ENCODE measurements around the gene ZBTB20. TPM values are rescaled to one million over a fixed set of nuclear protein-coding genes. Genes with fewer than 3 reads are reported as not detected.
A peak's percentile ranks its signal among the peaks of the same experiment; 100 is the strongest.

Gene ZBTB20
- total and polyA plus RNA-seq, 8 donors = 0.15 to 149 (median 38.5) TPM

DNA sequence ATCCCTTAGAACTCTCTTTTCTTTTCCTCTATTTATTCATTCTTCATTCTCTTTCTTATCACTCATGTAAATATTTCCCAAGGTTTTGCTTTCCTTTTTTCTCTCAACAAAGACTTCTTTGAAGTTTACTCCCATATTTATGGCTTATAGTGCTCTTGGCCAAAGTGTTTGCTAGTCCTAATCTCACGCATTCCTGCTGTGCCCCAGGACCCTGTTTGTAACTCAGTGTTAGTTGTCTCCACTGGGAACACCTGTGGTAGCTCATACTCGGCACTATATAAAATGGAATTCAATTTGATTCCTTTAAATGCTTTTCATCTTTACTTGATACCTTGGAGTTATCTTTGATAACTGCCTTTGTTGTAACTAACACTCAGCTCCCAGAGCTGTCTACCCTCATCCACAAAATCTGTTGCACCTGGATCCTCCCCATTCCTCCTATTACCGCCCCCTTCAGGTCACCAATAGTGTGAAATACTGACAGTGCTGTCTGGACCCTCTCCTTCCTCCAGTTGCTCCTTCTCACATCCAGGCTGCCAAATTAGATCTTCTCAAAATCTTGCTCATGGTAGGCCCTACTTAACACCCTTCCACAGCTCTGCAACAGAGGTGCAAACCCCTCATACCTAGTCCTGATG, 776.4 kb downstream of the ZBTB20 start:
- H3K4me1 ChIP-seq = peaks cover 0 to 16% (median 8%) of the 10 kb centered on the region in 4 donors
- intact Hi-C loops (cut with DNase I; ENCODE audit: low total_unique reads) = no loop called here
- no peak overlapping the region for H3K27ac ChIP-seq
- TF ChIP-seq POLR2A (IDR thresholded peaks at IDR 0.05) (no peak), POLR2AphosphoS5 (IDR thresholded peaks at IDR 0.05) (no peak), EP300 (IDR thresholded peaks at IDR 0.05) (no peak)
- TF ChIP-seq, protein P1, sequence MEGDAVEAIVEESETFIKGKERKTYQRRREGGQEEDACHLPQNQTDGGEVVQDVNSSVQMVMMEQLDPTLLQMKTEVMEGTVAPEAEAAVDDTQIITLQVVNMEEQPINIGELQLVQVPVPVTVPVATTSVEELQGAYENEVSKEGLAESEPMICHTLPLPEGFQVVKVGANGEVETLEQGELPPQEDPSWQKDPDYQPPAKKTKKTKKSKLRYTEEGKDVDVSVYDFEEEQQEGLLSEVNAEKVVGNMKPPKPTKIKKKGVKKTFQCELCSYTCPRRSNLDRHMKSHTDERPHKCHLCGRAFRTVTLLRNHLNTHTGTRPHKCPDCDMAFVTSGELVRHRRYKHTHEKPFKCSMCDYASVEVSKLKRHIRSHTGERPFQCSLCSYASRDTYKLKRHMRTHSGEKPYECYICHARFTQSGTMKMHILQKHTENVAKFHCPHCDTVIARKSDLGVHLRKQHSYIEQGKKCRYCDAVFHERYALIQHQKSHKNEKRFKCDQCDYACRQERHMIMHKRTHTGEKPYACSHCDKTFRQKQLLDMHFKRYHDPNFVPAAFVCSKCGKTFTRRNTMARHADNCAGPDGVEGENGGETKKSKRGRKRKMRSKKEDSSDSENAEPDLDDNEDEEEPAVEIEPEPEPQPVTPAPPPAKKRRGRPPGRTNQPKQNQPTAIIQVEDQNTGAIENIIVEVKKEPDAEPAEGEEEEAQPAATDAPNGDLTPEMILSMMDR (IDR thresholded peaks at IDR 0.05) = no peak
- no peak for DNase-seq
- no peaks in the 10 kb centered on the region for H3K9me3 ChIP-seq
- no peaks in the 10 kb centered on the region for H3K36me3 ChIP-seq
- H3K4me3 ChIP-seq = no peak overlapping the region
- H3K27me3 ChIP-seq = no peaks in the 10 kb centered on the region
- 26 to 59% (median 45%) methylated on average over 3 of the region's 3 CpGs for WGBS, 5 donors

DNA sequence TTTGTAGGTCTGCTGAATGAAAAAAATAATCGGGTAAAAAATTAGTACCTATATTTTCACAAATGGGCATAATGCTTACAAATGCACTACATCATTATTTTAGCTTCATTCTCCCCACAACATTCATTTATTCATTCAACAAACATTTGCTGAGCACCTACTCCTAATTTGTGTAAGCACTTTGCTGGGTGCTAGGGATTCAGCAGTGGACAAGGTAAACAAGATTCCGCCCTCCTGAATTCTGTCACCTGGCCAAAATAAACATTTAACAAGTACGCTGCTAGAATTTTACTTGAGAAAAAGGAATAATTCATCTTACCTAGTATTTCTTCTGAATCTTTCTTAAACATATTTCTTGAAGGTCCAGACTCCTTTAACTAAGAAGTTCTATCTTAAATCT, 781.2 kb downstream of the ZBTB20 start:
- Histone ChIP-seq H3K4me1 (peaks cover 0 to 25% (median 14%) of the 10 kb centered on the region in 4 donors), H3K36me3 (no peaks in the 10 kb centered on the region), H3K27me3 (no peaks in the 10 kb centered on the region), H3K27ac (no peak overlapping the region), H3K9me3 (no peaks in the 10 kb centered on the region), H3K4me3 (no peak overlapping the region)
- 47 to 66% (median 53%) methylated on average over 3 of the region's 3 CpGs for WGBS, 5 donors
- intact Hi-C loops (cut with DNase I; ENCODE audit: low total_unique reads) = no loop called here
- peak in 1 of 2 donors; percentile 36 for DNase-seq
- TF ChIP-seq POLR2A (IDR thresholded peaks at IDR 0.05) (no peak), EP300 (IDR thresholded peaks at IDR 0.05) (no peak), POLR2AphosphoS5 (IDR thresholded peaks at IDR 0.05) (no peak)
- TF ChIP-seq, protein P1 (IDR thresholded peaks at IDR 0.05) = no peak

DNA sequence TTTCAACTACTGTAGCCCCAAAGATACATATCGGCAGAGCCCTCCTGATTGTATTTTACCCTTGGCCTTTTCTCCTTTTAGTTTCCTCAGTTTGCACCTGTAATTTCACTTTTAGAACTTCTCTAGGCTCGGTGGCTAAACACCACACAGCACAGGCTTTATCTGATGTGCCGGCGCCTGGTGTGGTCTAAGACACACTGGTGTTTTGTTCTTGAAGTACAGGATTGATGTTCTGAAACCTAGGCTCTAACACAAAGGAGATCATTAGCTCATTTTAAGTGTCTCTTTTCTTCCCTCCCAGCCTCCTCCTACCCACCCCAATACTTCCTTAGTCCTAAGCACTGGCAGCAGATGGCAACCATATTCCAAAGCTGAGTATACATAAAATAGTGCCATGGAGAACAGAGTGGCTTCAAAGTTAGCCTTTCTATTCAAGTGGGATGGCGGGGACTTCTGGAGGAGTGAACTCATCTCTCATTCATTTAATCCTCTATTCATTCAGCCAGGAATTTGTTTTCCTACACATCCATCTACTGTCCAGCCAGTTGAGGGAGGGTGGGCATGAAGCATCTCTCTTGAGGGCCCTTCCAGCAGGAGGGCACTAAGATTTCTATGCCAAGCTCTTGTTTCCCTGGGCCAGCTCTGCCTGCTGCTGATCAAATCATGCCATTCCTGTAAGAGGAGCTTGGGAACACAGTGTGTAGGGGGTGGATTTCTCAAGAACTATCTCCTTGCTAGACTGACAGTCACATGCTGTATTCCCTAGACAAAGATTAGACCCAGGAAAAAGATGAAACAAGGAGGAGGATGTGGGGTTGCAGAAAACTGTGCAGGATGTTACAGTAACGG, 782.1 kb downstream of the ZBTB20 start:
- Histone ChIP-seq H3K36me3 (no peaks in the 10 kb centered on the region), H3K27ac (no peak overlapping the region), H3K27me3 (no peaks in the 10 kb centered on the region), H3K4me3 (no peak overlapping the region), H3K9me3 (no peaks in the 10 kb centered on the region), H3K4me1 (peaks cover 0 to 25% (median 12%) of the 10 kb centered on the region in 4 donors)
- DNase-seq = no peak
- 71 to 91% (median 79%) methylated on average over 6 of the region's 6 CpGs for WGBS, 5 donors
- TF ChIP-seq POLR2AphosphoS5 (IDR thresholded peaks at IDR 0.05) (no peak), POLR2A (IDR thresholded peaks at IDR 0.05) (no peak), EP300 (IDR thresholded peaks at IDR 0.05) (no peak)
- TF ChIP-seq, protein P1 (IDR thresholded peaks at IDR 0.05) = no peak
- intact Hi-C loops (cut with DNase I; ENCODE audit: low total_unique reads) = no loop called here

DNA sequence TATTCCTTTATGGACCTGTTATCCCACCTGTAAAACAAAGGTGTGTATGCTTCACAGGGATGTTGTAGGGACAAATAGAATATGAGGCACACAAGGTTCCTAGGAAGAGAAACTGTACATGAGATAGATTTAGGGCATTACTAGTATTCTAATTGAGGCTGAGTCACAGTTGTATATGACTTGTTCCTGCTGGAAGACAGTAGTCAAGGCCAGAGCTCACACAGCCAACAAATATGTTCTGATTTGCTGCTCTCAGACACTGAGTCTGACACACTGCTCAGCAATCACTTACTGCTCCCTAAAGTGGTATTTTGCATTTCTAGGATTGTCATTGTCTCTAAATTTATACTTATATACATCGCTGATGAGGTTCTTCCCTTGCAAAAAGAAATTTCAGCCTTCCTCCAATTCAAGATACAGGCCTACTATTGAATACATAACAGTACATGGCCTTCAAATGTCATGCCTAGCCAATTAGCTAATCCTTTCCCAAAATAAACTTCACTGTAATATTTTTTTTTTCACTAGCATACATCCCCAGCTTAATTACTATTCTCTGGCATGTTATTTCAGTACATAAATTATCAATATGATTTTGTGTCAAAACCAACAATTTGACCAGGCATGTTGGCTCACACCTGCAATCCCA, 783.4 kb downstream of the ZBTB20 start:
- no peak for DNase-seq
- 79 to 91% (median 87%) methylated on average over 1 of the region's 1 CpG for WGBS, 5 donors
- peaks cover 0 to 25% (median 12%) of the 10 kb centered on the region in 4 donors for H3K4me1 ChIP-seq
- intact Hi-C loops (cut with DNase I; ENCODE audit: low total_unique reads) = no loop called here
- H3K9me3 ChIP-seq = no peaks in the 10 kb centered on the region
- no peak overlapping the region for H3K4me3 ChIP-seq
- H3K36me3 ChIP-seq = no peaks in the 10 kb centered on the region
- TF ChIP-seq POLR2AphosphoS5 (IDR thresholded peaks at IDR 0.05) (peak in 1 of 3 donors; percentile 19), EP300 (IDR thresholded peaks at IDR 0.05) (no peak)
- H3K27ac ChIP-seq = peak overlapping the region in 1 of 5 donors; percentile 13
- H3K27me3 ChIP-seq = no peaks in the 10 kb centered on the region

Data from stomach (tissue), 9 donors.